Upper lobe of left lung (tissue), 6 donors: Measurements from ENCODE around the gene IER3. TPM values are rescaled to one million over a fixed set of nuclear protein-coding genes. Genes with fewer than 3 reads are reported as not detected.

Source experiments
- ATAC-seq, 2 donors: fragments of 200-7000 bp; cut with Tn5 transposase; one replicate each; pipeline ENCODE4 v1.9.1; 2022; ENCODE audit warnings: mild to moderate bottlenecking in 2 of 2, moderate library complexity in 2 of 2; ENCODE audit not compliant: low FRiP score in 2 of 2
- DNase-seq, 2 donors: peaks; one replicate each; pipeline ENCODE4 v3.0.0-alpha.2; 2019 to 2020
- H3K27ac ChIP-seq, 4 donors: fragments of 200-600 bp; sonication (generic); one replicate each; pipeline ENCODE4 v1.5.1; 2016 to 2019
- H3K27me3 ChIP-seq, 4 donors: fragments of 200-600 bp; sonication (generic); one replicate each; pipeline ENCODE4 v1.5.1; 2017 to 2019
- H3K36me3 ChIP-seq, 4 donors: fragments of 200-600 bp; sonication (generic); one replicate each; pipeline ENCODE4 v1.5.1; 2016 to 2019
- H3K4me1 ChIP-seq, 4 donors: fragments of 200-600 bp; sonication (generic); one replicate each; pipeline ENCODE4 v1.5.1; 2018 to 2019
- H3K4me3 ChIP-seq, 4 donors: fragments of 200-600 bp; sonication (generic); one replicate each; pipeline ENCODE4 v1.5.1; 2017 to 2019; ENCODE audit warnings: mild to moderate bottlenecking in 2 of 4, moderate library complexity in 1 of 4
- H3K9me3 ChIP-seq, 4 donors: fragments of 200-600 bp; sonication (generic); one replicate each; pipeline ENCODE4 v1.5.1; 2018 to 2019
- CTCF ChIP-seq, 6 experiments: fragments of 450-650 bp in 4 of 6; fragments of 200-600 bp in 2 of 6; sonication (generic) in 2 of 6; IDR thresholded peaks; one replicate each; pipeline ENCODE4 v1.5.1; 2016 to 2019; ENCODE audit warnings: antibody characterized with exemption in 6 of 6
- EP300 ChIP-seq, 4 donors: sonication (generic); formaldehyde crosslinking; IDR thresholded peaks; one replicate each; pipeline ENCODE4 v1.5.1; 2017; ENCODE audit warnings: antibody characterized with exemption in 4 of 4, control low read depth in 2 of 4
- POLR2A ChIP-seq, 4 donors: fragments of 450-650 bp; IDR thresholded peaks; one replicate each; pipeline ENCODE4 v1.5.1; 2016 to 2017; ENCODE audit warnings: antibody characterized with exemption in 4 of 4, mild to moderate bottlenecking in 2 of 4
- POLR2AphosphoS5 ChIP-seq, 2 donors: sonication (generic); formaldehyde crosslinking; IDR thresholded peaks; one replicate each; pipeline ENCODE4 v1.5.1; 2017; ENCODE audit warnings: antibody characterized with exemption in 2 of 2
- WGBS, 2 donors: methylation state at CpG; one replicate each; pipeline ENCODE4 v1.1.5; 2017 to 2018; 5-methylcytosine and 5-hydroxymethylcytosine counted together
- total RNA-seq, 6 donors: library from RNA; depleted of rRNA in 4 of 6; stranded (reverse); fragments of >200 nt in 4 of 6; gene quantifications; one replicate each; pipeline versions ENCODE4 v1.1.0 to v1.2.1, GENCODE V29; 2016 to 2021
- donor health status: DM: no; HTN: no; CAD: no; lungs with moderate emphysema.
- donor health status: DM: no; HTN: yes; CAD: no; lungs with severe emphysema.

IER3 gene
- total RNA-seq, 6 donors from 2014 or later, result 4.2 to 61.1 (median 19.8) TPM

GRCh38 chr6:30781395-30781742 lies 37.0 kb upstream of the IER3 start:
- H3K27ac ChIP-seq, result peak overlapping the region; percentile 82 to 92 (median 84)
- WGBS, 2 donors, result 71 to 89% methylated on average over 4 of the region's 4 CpGs
- no peaks in the 10 kb centered on the region for H3K36me3 ChIP-seq
- TF ChIP-seq POLR2A (IDR thresholded peaks at IDR 0.05) (no peak), EP300 (IDR thresholded peaks at IDR 0.05) (no peak), CTCF (IDR thresholded peaks at IDR 0.05) (no peak), POLR2AphosphoS5 (IDR thresholded peaks at IDR 0.05) (no peak)
- no peak overlapping the region for H3K4me3 ChIP-seq
- DNase-seq, result no peak
- no peaks in the 10 kb centered on the region for H3K27me3 ChIP-seq
- no peaks in the 10 kb centered on the region for H3K9me3 ChIP-seq
- peak in 1 of 2 donors; percentile 34 for ATAC-seq
- peaks cover 43 to 55% (median 48%) of the 10 kb centered on the region in 4 donors for H3K4me1 ChIP-seq

- TF ChIP-seq CTCF (IDR thresholded peaks at IDR 0.05) (no peak), EP300 (IDR thresholded peaks at IDR 0.05) (no peak), POLR2AphosphoS5 (IDR thresholded peaks at IDR 0.05) (no peak)
- Histone ChIP-seq H3K27me3 (no peaks in the 10 kb centered on the region), H3K36me3 (no peaks in the 10 kb centered on the region), H3K27ac (peak overlapping the region in 2 of 4 donors; percentile 82 to 92), H3K4me1 (peaks cover 43 to 55% (median 48%) of the 10 kb centered on the region in 4 donors), H3K4me3 (no peak overlapping the region), H3K9me3 (no peaks in the 10 kb centered on the region)
- 92 to 96% methylated on average over 1 of the region's 1 CpG for WGBS, 2 donors
- ATAC-seq, result no peak
- no peak for DNase-seq
Measured at GRCh38 chr6:30780642-30780920, 36.2 kb upstream of the IER3 start.

GRCh38 chr6:30779850-30780641 lies 35.7 kb upstream of the IER3 start:
- WGBS, 2 donors, result 89% methylated on average over 8 to 10 of the region's 10 CpGs
- TF ChIP-seq POLR2AphosphoS5 (IDR thresholded peaks at IDR 0.05) (no peak), EP300 (IDR thresholded peaks at IDR 0.05) (no peak), CTCF (IDR thresholded peaks at IDR 0.05) (no peak), POLR2A (IDR thresholded peaks at IDR 0.05) (no peak)
- Histone ChIP-seq H3K36me3 (no peaks in the 10 kb centered on the region), H3K27ac (peak overlapping the region; percentile 19 to 92 (median 70)), H3K4me1 (peaks cover 43 to 55% (median 48%) of the 10 kb centered on the region in 4 donors), H3K4me3 (no peak overlapping the region), H3K9me3 (no peaks in the 10 kb centered on the region), H3K27me3 (no peaks in the 10 kb centered on the region)
- no peak for ATAC-seq
- no peak for DNase-seq

GRCh38 chr6:30778001-30778635 lies 33.8 kb upstream of the IER3 start:
- DNase-seq (no peak), ATAC-seq (no peak)
- Histone ChIP-seq H3K27ac (peak overlapping the region in 2 of 4 donors; percentile 55 to 70), H3K9me3 (no peaks in the 10 kb centered on the region), H3K4me1 (peaks cover 42 to 51% (median 46%) of the 10 kb centered on the region in 4 donors), H3K36me3 (no peaks in the 10 kb centered on the region), H3K27me3 (no peaks in the 10 kb centered on the region), H3K4me3 (no peak overlapping the region)
- no peak for TF ChIP-seq CTCF (IDR thresholded peaks at IDR 0.05)
- no peak for TF ChIP-seq POLR2A (IDR thresholded peaks at IDR 0.05)
- no peak for TF ChIP-seq POLR2AphosphoS5 (IDR thresholded peaks at IDR 0.05)
- TF ChIP-seq EP300 (IDR thresholded peaks at IDR 0.05), result no peak
- WGBS, 2 donors, result 69 to 78% methylated on average over 3 of the region's 3 CpGs

- Histone ChIP-seq H3K27me3 (no peaks in the 10 kb centered on the region), H3K27ac (no peak overlapping the region), H3K36me3 (no peaks in the 10 kb centered on the region), H3K4me3 (no peak overlapping the region), H3K9me3 (no peaks in the 10 kb centered on the region), H3K4me1 (peaks cover 32 to 41% (median 36%) of the 10 kb centered on the region in 4 donors)
- no peak for DNase-seq
- TF ChIP-seq EP300 (IDR thresholded peaks at IDR 0.05) (no peak), POLR2AphosphoS5 (IDR thresholded peaks at IDR 0.05) (no peak), CTCF (IDR thresholded peaks at IDR 0.05) (no peak), POLR2A (IDR thresholded peaks at IDR 0.05) (no peak)
- ATAC-seq, result no peak
- 79 to 81% methylated on average over 3 of the region's 3 CpGs for WGBS, 2 donors
Measured at GRCh38 chr6:30777155-30777485, 32.8 kb upstream of the IER3 start.
